Esophagus squamous epithelium (tissue), 5 donors: ENCODE results near the gene EHD4. TPM values are rescaled to one million over a fixed set of nuclear protein-coding genes. Genes with fewer than 3 reads are reported as not detected.

Source experiments
- DNase-seq: peaks from one replicate; lab custom pipeline; 2025; lab: John Stamatoyannopoulos, UW
- H3K27ac ChIP-seq, 4 donors: fragments of 200-600 bp; sonication (generic); one replicate each; pipeline ENCODE4 v1.5.1; 2016 to 2019; ENCODE audit warnings: mild to moderate bottlenecking in 1 of 4
- H3K27me3 ChIP-seq, 4 donors: fragments of 200-600 bp; sonication (generic); 1 replicate in 3 of 4; 2 replicates in 1 of 4; pipeline versions ENCODE4 v1.5.1 to v1.6.0; 2017 to 2021; ENCODE audit warnings: antibody characterized with exemption in 1 of 4
- H3K36me3 ChIP-seq, 3 donors: fragments of 200-600 bp; sonication (generic); one replicate each; pipeline ENCODE4 v1.5.1; 2016 to 2019
- H3K4me1 ChIP-seq, 3 donors: fragments of 200-600 bp; sonication (generic); one replicate each; pipeline ENCODE4 v1.5.1; 2017 to 2019
- H3K4me3 ChIP-seq, 4 donors: fragments of 200-600 bp; sonication (generic); 1 replicate in 3 of 4; 2 replicates in 1 of 4; pipeline ENCODE4 v1.5.1; 2016 to 2019; ENCODE audit warnings: mild to moderate bottlenecking in 2 of 4, moderate library complexity in 1 of 4
- H3K9me3 ChIP-seq, 3 donors: fragments of 200-600 bp; sonication (generic); one replicate each; pipeline ENCODE4 v1.5.1; 2016 to 2019
- POLR2A ChIP-seq, 4 donors: fragments of 450-650 bp; IDR thresholded peaks; one replicate each; pipeline ENCODE4 v1.6.1; 2017; ENCODE audit warnings: antibody characterized with exemption in 4 of 4, mild to moderate bottlenecking in 4 of 4, moderate library complexity in 3 of 4
- WGBS, 2 donors: methylation state at CpG; one replicate each; pipeline ENCODE4 v1.1.5; 2018; 5-methylcytosine and 5-hydroxymethylcytosine counted together
- intact Hi-C: fragments of 100-400 bp; cut with DNase I; formaldehyde crosslinking; loops from one replicate; pipeline ENCODE4 v1.15.0; 2022
- total RNA-seq, 4 donors: library from RNA; depleted of rRNA; stranded (reverse); fragments of >200 nt; gene quantifications; one replicate each; pipeline ENCODE4 v1.1.0, GENCODE V29; 2016
- TF ChIP-seq, protein P1 (sequence below), 6 experiments: fragments of 450-650 bp in 4 of 6; fragments of 200-600 bp in 2 of 6; sonication (generic) in 2 of 6; IDR thresholded peaks; one replicate each; pipeline ENCODE4 v1.5.1; 2016 to 2019; ENCODE audit warnings: antibody characterized with exemption in 6 of 6, mild to moderate bottlenecking in 4 of 6, moderate library complexity in 4 of 6
- donor health status: DM: yes; HTN: yes; CAD: no.

EHD4 gene
- total RNA-seq, 4 donors from 2014 or later, result 25.4 to 45.3 (median 27.8) TPM

DNA sequence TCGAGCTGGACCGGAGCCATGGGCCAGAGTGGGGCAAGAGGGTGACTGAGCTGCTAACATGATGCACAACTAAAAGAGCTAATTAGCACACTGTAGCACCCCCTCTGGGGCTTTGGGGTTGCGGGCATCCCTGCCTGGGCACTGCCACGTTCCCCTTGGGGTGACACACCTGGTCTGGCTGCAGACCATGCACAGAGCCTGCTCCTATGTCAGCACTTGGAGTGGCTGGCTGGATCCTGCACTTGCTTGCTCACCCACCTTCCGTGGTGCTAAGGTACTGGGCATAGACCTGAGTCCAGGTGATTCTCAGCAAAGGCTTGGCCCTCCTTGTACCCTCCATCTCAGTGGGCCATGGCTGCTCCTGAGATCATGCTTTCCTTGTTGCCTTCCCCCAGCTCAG is 65.7 kb downstream of the EHD4 start:
- no peak for DNase-seq
- intact Hi-C loops, result loop anchor here (5.0 kb wide), 1 partner anchor 129 kb away; no protein-coding TSS in a partner anchor
- TF ChIP-seq, protein P1, sequence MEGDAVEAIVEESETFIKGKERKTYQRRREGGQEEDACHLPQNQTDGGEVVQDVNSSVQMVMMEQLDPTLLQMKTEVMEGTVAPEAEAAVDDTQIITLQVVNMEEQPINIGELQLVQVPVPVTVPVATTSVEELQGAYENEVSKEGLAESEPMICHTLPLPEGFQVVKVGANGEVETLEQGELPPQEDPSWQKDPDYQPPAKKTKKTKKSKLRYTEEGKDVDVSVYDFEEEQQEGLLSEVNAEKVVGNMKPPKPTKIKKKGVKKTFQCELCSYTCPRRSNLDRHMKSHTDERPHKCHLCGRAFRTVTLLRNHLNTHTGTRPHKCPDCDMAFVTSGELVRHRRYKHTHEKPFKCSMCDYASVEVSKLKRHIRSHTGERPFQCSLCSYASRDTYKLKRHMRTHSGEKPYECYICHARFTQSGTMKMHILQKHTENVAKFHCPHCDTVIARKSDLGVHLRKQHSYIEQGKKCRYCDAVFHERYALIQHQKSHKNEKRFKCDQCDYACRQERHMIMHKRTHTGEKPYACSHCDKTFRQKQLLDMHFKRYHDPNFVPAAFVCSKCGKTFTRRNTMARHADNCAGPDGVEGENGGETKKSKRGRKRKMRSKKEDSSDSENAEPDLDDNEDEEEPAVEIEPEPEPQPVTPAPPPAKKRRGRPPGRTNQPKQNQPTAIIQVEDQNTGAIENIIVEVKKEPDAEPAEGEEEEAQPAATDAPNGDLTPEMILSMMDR (IDR thresholded peaks at IDR 0.05), result no peak
- TF ChIP-seq POLR2A (IDR thresholded peaks at IDR 0.05), result no peak
- H3K27ac ChIP-seq, result peak overlapping the region in 3 of 4 donors; percentile 5 to 39 (median 9)
- no peak overlapping the region for H3K4me3 ChIP-seq
- peaks cover 0 to 18% (median 2%) of the 10 kb centered on the region in 3 donors for H3K4me1 ChIP-seq
- H3K9me3 ChIP-seq, result no peaks in the 10 kb centered on the region
- no peaks in the 10 kb centered on the region for H3K27me3 ChIP-seq
- peaks cover 14 to 82% (median 16%) of the 10 kb centered on the region in 3 donors for H3K36me3 ChIP-seq
- WGBS, 2 donors, result 83 to 92% methylated on average over 2 of the region's 5 CpGs

GRCh38 chr15:41905036-41905793 is 67.1 kb downstream of the EHD4 start:
- intact Hi-C loops, result loop anchor here (5.0 kb wide), 1 partner anchor 128 kb away; no protein-coding TSS in a partner anchor
- Histone ChIP-seq H3K27me3 (no peaks in the 10 kb centered on the region), H3K4me3 (no peak overlapping the region), H3K27ac (no peak overlapping the region), H3K36me3 (peaks cover 21 to 86% (median 26%) of the 10 kb centered on the region in 3 donors), H3K9me3 (no peaks in the 10 kb centered on the region), H3K4me1 (peaks cover 0 to 14% (median 0%) of the 10 kb centered on the region in 3 donors)
- WGBS, 2 donors, result 82 to 89% methylated on average over 8 to 11 of the region's 14 CpGs
- no peak for DNase-seq
- TF ChIP-seq POLR2A (IDR thresholded peaks at IDR 0.05), result no peak
- TF ChIP-seq, protein P1 (IDR thresholded peaks at IDR 0.05), result no peak

GRCh38 chr15:41904541-41905005 is 67.8 kb downstream of the EHD4 start:
- TF ChIP-seq POLR2A (IDR thresholded peaks at IDR 0.05), result no peak
- TF ChIP-seq, protein P1 (IDR thresholded peaks at IDR 0.05), result peak; percentile 57 to 80 (median 75)
- WGBS, 2 donors, result 0 to 13% methylated on average over 1 of the region's 6 CpGs
- H3K9me3 ChIP-seq, result no peaks in the 10 kb centered on the region
- no peak for DNase-seq
- H3K4me3 ChIP-seq, result no peak overlapping the region
- H3K4me1 ChIP-seq, result peaks cover 0 to 14% (median 0%) of the 10 kb centered on the region in 3 donors
- intact Hi-C loops, result loop anchor here (5.0 kb wide), 1 partner anchor 127 kb away; no protein-coding TSS in a partner anchor
- H3K27me3 ChIP-seq, result no peaks in the 10 kb centered on the region
- peak overlapping the region in 1 of 4 donors; percentile 14 for H3K27ac ChIP-seq
- H3K36me3 ChIP-seq, result peaks cover 24 to 86% (median 26%) of the 10 kb centered on the region in 3 donors

GRCh38 chr15:41903782-41904181 is 68.6 kb downstream of the EHD4 start:
- H3K27ac ChIP-seq, result no peak overlapping the region
- H3K9me3 ChIP-seq, result no peaks in the 10 kb centered on the region
- no peaks in the 10 kb centered on the region for H3K27me3 ChIP-seq
- WGBS, 2 donors, result 93 to 100% methylated on average over 1 to 11 of the region's 13 CpGs
- no peak overlapping the region for H3K4me3 ChIP-seq
- TF ChIP-seq, protein P1 (IDR thresholded peaks at IDR 0.05), result no peak
- no peak for TF ChIP-seq POLR2A (IDR thresholded peaks at IDR 0.05)
- DNase-seq, result no peak
- intact Hi-C loops, result no loop called here
- peaks cover 0 to 14% (median 0%) of the 10 kb centered on the region in 3 donors for H3K4me1 ChIP-seq
- H3K36me3 ChIP-seq, result peaks cover 20 to 86% (median 21%) of the 10 kb centered on the region in 3 donors

DNA sequence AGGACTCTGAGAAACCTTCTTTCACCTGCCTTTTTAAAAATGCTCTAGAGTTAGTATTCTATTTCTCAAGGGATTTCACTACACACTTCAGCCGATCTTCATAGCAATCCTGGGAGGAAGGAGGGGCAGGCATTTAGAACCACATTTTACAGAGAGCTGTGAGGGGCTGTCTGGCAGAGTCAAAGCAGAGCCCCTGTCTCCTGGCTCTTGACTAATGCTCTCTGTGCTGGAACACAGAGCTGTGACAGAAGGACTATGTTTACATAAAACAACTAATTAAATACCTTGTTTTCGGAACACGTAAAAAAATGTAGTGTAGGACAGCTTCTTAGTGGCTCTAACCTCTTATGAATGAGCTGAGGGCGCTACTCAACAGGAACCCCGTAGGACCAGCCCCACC is 70.9 kb downstream of the EHD4 start:
- no peak overlapping the region for H3K27ac ChIP-seq
- DNase-seq, result no peak
- TF ChIP-seq, protein P1 (IDR thresholded peaks at IDR 0.05), result no peak
- TF ChIP-seq POLR2A (IDR thresholded peaks at IDR 0.05), result no peak
- intact Hi-C loops, result no loop called here
- H3K9me3 ChIP-seq, result no peaks in the 10 kb centered on the region
- WGBS, 2 donors, result 85 to 91% methylated on average over 4 to 5 of the region's 5 CpGs
- H3K36me3 ChIP-seq, result peaks cover 10 to 75% (median 15%) of the 10 kb centered on the region in 3 donors
- no peak overlapping the region for H3K4me3 ChIP-seq
- H3K4me1 ChIP-seq, result peaks cover 0 to 11% (median 0%) of the 10 kb centered on the region in 3 donors
- H3K27me3 ChIP-seq, result no peaks in the 10 kb centered on the region
